Spleen (tissue), 7 donors: ENCODE data around the gene HCFC1R1.

Experiments used
- CTCF ChIP-seq, 11 experiments: fragments of 200-600 bp in 7 of 11; fragments of 450-650 bp in 4 of 11; sonication (generic) in 4 of 11; IDR thresholded peaks in 8 of 11; conservative IDR thresholded peaks in 3 of 11; 1 replicate in 7 of 11; 2 replicates in 4 of 11; pipeline versions ENCODE4 v1.4.0 to v1.8.0; 2016 to 2021; ENCODE audit warnings: antibody characterized with exemption in 11 of 11, inconsistent platforms in 4 of 11, mild to moderate bottlenecking in 1 of 11
- POLR2A ChIP-seq, 3 donors: fragments of 450-650 bp; IDR thresholded peaks; one replicate each; pipeline ENCODE4 v1.5.1; 2017; ENCODE audit warnings: antibody characterized with exemption in 3 of 3, mild to moderate bottlenecking in 1 of 3
- POLR2AphosphoS5 ChIP-seq, 3 donors: sonication (generic); formaldehyde crosslinking; IDR thresholded peaks; one replicate each; pipeline ENCODE4 v1.5.1; 2017; ENCODE audit warnings: antibody characterized with exemption in 3 of 3
- donor health status: DM: no; HTN: no; CAD: no; lungs with moderate emphysema.
- donor health status: DM: no; HTN: no; CAD: no.
- donor health status: DM: no; HTN: no; CAD: no.

GRCh38 chr16:3007059-3007956 lies 16.4 kb downstream of the HCFC1R1 start:
- TF ChIP-seq POLR2A (IDR thresholded peaks at IDR 0.05) (no peak), CTCF (IDR thresholded peaks at IDR 0.05 in 8 of 11, conservative IDR thresholded peaks at IDR 0.05 in 3 of 11) (no peak), POLR2AphosphoS5 (IDR thresholded peaks at IDR 0.05) (no peak)
